Astrocyte (in vitro differentiated cells and primary cell): ENCODE measurements around the gene PFDN2. TPM values are rescaled to one million over a fixed set of nuclear protein-coding genes. Genes with fewer than 3 reads are reported as not detected.

Experiments used
- DNase-seq: peaks from one replicate; pipeline ENCODE4 v3.0.0-alpha.2; 2010; ENCODE audit warnings: low read depth
- FAIRE-seq: peaks from 2 replicates; lab custom pipeline; 2011; peaks lifted over from hg19 to GRCh38; lab: Jason Lieb, UNC
- H2AFZ ChIP-seq: 2 replicates; pipeline ENCODE4 v1.6.0; 2012; ENCODE audit warnings: low read depth, low read length, inconsistent platforms
- H3K27ac ChIP-seq: 2 replicates; pipeline ENCODE4 v1.5.1; 2011; ENCODE audit warnings: low read depth, low read length, inconsistent platforms
- H3K27me3 ChIP-seq: 2 replicates; pipeline ENCODE4 v1.6.0; 2011; ENCODE audit warnings: low read length, inconsistent platforms; ENCODE audit not compliant: insufficient read depth
- H3K36me3 ChIP-seq: 2 replicates; pipeline ENCODE4 v1.5.1; 2011; ENCODE audit warnings: low read length, inconsistent platforms; ENCODE audit not compliant: insufficient read depth
- H3K4me1 ChIP-seq: 2 replicates; pipeline ENCODE4 v1.5.1; 2011; ENCODE audit warnings: low read length, inconsistent platforms; ENCODE audit not compliant: insufficient read depth
- H3K4me2 ChIP-seq: 2 replicates; pipeline ENCODE4 v1.6.0; 2012; ENCODE audit warnings: low read length, inconsistent platforms
- H3K4me3 ChIP-seq: 2 replicates; pipeline ENCODE4 v1.5.1; 2011; ENCODE audit warnings: low read depth, mild to moderate bottlenecking, low read length, inconsistent platforms; ENCODE audit not compliant: insufficient read depth
- H3K79me2 ChIP-seq: 2 replicates; pipeline ENCODE4 v1.6.0; 2012; ENCODE audit warnings: mild to moderate bottlenecking, low read length, inconsistent platforms; ENCODE audit not compliant: insufficient read depth
- H3K9ac ChIP-seq: 2 replicates; pipeline ENCODE4 v1.6.0; 2012; ENCODE audit warnings: mild to moderate bottlenecking, low read length, inconsistent platforms
- H3K9me3 ChIP-seq: 2 replicates; pipeline ENCODE4 v1.5.1; 2012; ENCODE audit warnings: low read depth, mild to moderate bottlenecking, low read length, inconsistent platforms; ENCODE audit not compliant: insufficient read depth
- H4K20me1 ChIP-seq: 2 replicates; pipeline ENCODE4 v1.6.0; 2012; ENCODE audit warnings: low read length, inconsistent platforms; ENCODE audit not compliant: insufficient read depth
- H3K27ac Mint-ChIP-seq: one replicate; pipeline ENCODE4 v1.8.0; 2021; ENCODE audit warnings: mild to moderate bottlenecking, mixed read lengths; ENCODE audit not compliant: unreplicated experiment
- H3K27me3 Mint-ChIP-seq: one replicate; pipeline ENCODE4 v1.8.0; 2021; ENCODE audit warnings: low read depth, mixed read lengths; ENCODE audit not compliant: unreplicated experiment
- H3K36me3 Mint-ChIP-seq: one replicate; pipeline ENCODE4 v1.8.0; 2021; ENCODE audit warnings: low read depth, mixed read lengths; ENCODE audit not compliant: unreplicated experiment
- H3K4me1 Mint-ChIP-seq: one replicate; pipeline ENCODE4 v1.8.0; 2021; ENCODE audit warnings: low read depth, mixed read lengths; ENCODE audit not compliant: unreplicated experiment
- H3K4me3 Mint-ChIP-seq: one replicate; pipeline ENCODE4 v1.8.0; 2021; ENCODE audit warnings: mild to moderate bottlenecking, moderate library complexity, mixed read lengths; ENCODE audit not compliant: unreplicated experiment
- H3K9me3 Mint-ChIP-seq: one replicate; pipeline ENCODE4 v1.8.0; 2021; ENCODE audit warnings: mild to moderate bottlenecking, mixed read lengths; ENCODE audit not compliant: unreplicated experiment
- EZH2 ChIP-seq: IDR thresholded peaks from 2 replicates; pipeline ENCODE4 v1.6.1; 2012; ENCODE audit warnings: mild to moderate bottlenecking, low read length, inconsistent platforms; ENCODE audit not compliant: insufficient read depth
- total RNA-seq: library from RNA; stranded (reverse); gene quantifications from 2 replicates; pipeline ENCODE4 v1.2.1, GENCODE V29; 2021
- TF ChIP-seq, protein P1 (sequence below): IDR thresholded peaks from 2 replicates; pipeline ENCODE4 v1.5.1; 2011; ENCODE audit warnings: low read depth, mild to moderate bottlenecking, inconsistent platforms, low read length, moderate library complexity; ENCODE audit not compliant: insufficient read depth

PFDN2 gene
- total RNA-seq, 1 donor from 2014 or later: 111 TPM

DNA sequence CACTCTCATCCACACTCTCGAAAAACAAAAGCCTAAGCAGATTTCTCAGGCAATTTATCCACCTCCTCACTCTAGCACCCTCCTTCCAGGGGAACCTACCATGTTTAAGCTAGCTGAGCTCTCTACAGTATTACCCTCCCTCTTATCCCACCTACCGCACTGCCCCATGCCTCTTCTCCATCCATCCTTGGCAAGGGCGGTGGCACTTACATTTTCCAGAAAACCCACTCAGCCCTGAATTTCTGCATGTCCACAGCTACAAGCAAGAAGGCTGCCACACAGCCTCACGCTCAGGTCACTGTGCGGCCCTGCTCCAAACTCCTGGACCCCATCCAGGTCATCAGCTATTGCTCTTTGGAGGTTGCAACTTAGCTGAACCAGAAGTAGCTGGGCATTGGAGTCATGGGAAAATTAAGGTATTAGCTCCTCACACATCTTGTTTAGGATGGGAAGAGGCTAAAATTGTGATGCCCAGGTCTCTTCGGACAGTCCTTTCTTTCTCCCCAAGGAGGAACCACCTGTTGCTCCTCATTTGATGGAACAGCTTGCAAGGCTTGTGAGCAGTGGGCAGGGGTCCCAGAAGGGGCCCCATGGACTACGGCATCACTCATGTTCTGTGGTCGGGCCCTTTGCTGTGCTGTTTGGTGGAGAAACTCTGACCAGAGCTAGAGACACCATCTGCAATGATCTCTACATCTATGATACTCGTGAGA is 18.6 kb downstream of the PFDN2 start:
- peaks cover 20% of the 10 kb centered on the region for H3K79me2 ChIP-seq
- Mint-ChIP-seq H3K4me1 (peaks cover 16% of the 10 kb centered on the region), H3K36me3 (peaks cover 3% of the 10 kb centered on the region), H3K27ac (no peak overlapping the region), H3K4me3 (peak overlapping the region; percentile 79), H3K9me3 (no peaks in the 10 kb centered on the region), H3K27me3 (no peaks in the 10 kb centered on the region)
- H4K20me1 ChIP-seq: peaks cover 46% of the 10 kb centered on the region
- H2AFZ ChIP-seq: no peak overlapping the region
- no peaks in the 10 kb centered on the region for H3K27me3 ChIP-seq
- H3K9me3 ChIP-seq: no peaks in the 10 kb centered on the region
- FAIRE-seq (no peak), DNase-seq (no peak)
- no peak overlapping the region for H3K4me3 ChIP-seq
- peak overlapping the region; percentile 90 for H3K4me2 ChIP-seq
- no peak overlapping the region for H3K27ac ChIP-seq
- peaks cover 15% of the 10 kb centered on the region for H3K4me1 ChIP-seq
- H3K36me3 ChIP-seq: peaks cover 15% of the 10 kb centered on the region
- no peak for TF ChIP-seq EZH2
- TF ChIP-seq, protein P1, sequence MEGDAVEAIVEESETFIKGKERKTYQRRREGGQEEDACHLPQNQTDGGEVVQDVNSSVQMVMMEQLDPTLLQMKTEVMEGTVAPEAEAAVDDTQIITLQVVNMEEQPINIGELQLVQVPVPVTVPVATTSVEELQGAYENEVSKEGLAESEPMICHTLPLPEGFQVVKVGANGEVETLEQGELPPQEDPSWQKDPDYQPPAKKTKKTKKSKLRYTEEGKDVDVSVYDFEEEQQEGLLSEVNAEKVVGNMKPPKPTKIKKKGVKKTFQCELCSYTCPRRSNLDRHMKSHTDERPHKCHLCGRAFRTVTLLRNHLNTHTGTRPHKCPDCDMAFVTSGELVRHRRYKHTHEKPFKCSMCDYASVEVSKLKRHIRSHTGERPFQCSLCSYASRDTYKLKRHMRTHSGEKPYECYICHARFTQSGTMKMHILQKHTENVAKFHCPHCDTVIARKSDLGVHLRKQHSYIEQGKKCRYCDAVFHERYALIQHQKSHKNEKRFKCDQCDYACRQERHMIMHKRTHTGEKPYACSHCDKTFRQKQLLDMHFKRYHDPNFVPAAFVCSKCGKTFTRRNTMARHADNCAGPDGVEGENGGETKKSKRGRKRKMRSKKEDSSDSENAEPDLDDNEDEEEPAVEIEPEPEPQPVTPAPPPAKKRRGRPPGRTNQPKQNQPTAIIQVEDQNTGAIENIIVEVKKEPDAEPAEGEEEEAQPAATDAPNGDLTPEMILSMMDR: no peak
- H3K9ac ChIP-seq: peak overlapping the region; percentile 67

DNA sequence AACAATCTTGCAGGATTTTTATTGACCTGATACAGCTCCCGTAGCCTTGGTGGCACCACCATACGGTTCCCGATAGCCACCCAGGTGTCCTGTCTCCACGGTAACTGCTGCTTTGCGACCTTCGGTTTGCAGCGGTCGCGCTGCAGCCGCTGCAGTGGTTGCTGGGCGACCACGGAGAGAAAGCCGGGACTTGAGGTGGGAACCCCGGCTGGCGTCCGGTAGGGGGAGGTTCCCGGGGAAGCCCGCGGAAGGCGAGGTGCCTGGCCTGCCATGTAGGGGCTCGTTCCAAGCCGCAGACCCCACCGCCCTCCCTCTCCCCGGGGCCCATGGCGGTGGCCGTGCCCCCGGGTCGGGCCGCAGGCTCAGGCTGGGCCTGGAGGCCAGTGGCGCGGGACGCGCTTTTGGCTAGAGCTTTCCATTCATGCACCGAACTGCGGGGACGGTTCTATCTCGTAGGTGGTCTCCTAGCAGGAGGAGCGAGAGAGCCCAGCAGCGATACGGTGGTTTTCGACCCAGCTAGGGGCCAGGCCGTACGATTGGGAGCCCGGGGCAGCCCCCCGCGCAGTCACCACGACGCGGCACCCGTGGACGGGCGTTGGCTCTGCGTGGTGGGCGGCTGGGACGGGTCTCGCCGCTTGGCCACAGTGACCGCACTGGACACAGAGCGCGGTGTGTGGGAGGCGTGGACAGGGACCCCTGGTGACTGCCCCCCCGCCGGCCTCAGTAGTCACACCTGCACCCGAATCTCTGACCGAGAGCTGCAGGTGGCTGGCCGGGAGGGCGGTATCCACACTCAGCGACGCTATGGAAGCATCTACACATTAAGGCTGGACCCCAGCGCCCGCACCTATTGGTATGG is 19.4 kb downstream of the PFDN2 start, which contains the start of gene KLHDC9:
Gene KLHDC9 (plus strand): TSS at position 152 of the 859 bp plus-strand sequence. CDS start 175 bp downstream, at position 327.
- Histone ChIP-seq H3K79me2 (peaks cover 12% of the 10 kb centered on the region), H2AFZ (peak within 1 kb of the TSS; percentile 20), H3K9me3 (no peaks in the 10 kb centered on the region), H4K20me1 (peaks cover 38% of the 10 kb centered on the region), H3K4me3 (peak within 1 kb of the TSS; percentile 55), H3K36me3 (peaks cover 15% of the 10 kb centered on the region), H3K4me1 (peaks cover 15% of the 10 kb centered on the region), H3K27ac (no peak within 1 kb of the TSS), H3K27me3 (no peaks in the 10 kb centered on the region), H3K4me2 (peak within 1 kb of the TSS; percentile 90), H3K9ac (peak within 1 kb of the TSS; percentile 67)
- peaks cover 19% of the 10 kb centered on the region for H3K4me1 Mint-ChIP-seq
- DNase-seq (peak; percentile 78), FAIRE-seq (no peak)
- no peak for TF ChIP-seq EZH2
- TF ChIP-seq, protein P1: no peak
- H3K36me3 Mint-ChIP-seq: peaks cover 3% of the 10 kb centered on the region
- H3K27me3 Mint-ChIP-seq: no peaks in the 10 kb centered on the region
- H3K27ac Mint-ChIP-seq: peak within 1 kb of the TSS; percentile 86
- peak within 1 kb of the TSS; percentile 86 for H3K4me3 Mint-ChIP-seq
- no peaks in the 10 kb centered on the region for H3K9me3 Mint-ChIP-seq
